ENCODE results near the gene ANO10. TPM values are rescaled to one million over a fixed set of nuclear protein-coding genes. Genes with fewer than 3 reads are reported as not detected.

Gene ANO10
- total RNA-seq, 1 donor from 2014 or later: 32.0 TPM

GRCh38 chr3:43445820-43446219, 176.0 kb downstream of the ANO10 start:
- no peak for TF ChIP-seq CTCF (conservative IDR thresholded peaks at IDR 0.05)
- peaks cover under 1% of the 10 kb centered on the region for H3K9me3 Mint-ChIP-seq
- no peak for DNase-seq (ENCODE audit: low read depth, low spot score)
- H3K4me1 Mint-ChIP-seq: no peaks in the 10 kb centered on the region
- no peaks in the 10 kb centered on the region for H3K27me3 Mint-ChIP-seq (ENCODE audit: low read depth)
- no peak overlapping the region for H3K27ac Mint-ChIP-seq (ENCODE audit: unreplicated experiment)
- no peak overlapping the region for H3K4me3 Mint-ChIP-seq
- no peaks in the 10 kb centered on the region for H3K36me3 Mint-ChIP-seq (ENCODE audit: low read depth)

DNA sequence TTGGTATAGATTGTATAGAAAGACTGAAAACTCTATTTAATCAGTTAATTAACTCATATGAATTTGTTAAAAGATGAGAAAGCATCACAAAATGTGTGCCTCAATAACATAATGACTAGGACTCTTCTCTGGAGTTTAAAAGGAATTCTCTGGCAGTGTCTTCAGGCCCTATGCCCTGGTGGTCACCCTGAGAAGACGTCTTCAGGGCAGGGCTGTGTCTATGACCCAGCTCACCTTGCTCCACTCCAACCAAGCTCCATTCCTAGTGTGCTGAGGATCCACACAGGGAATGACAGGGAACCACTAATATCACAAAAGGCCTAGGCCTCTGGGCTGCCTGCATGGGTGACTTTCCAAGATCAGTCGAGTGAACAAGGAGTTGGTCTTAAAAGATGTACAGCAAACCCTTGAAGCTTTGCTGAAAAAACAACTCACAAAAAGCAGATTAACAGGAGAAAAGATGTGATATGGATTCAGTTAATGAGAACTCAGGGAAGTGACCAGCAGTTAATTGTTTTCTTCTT, 178.9 kb downstream of the ANO10 start:
- H3K27me3 Mint-ChIP-seq (ENCODE audit: low read depth): no peaks in the 10 kb centered on the region
- TF ChIP-seq CTCF (conservative IDR thresholded peaks at IDR 0.05): no peak
- peaks cover 17% of the 10 kb centered on the region for H3K9me3 Mint-ChIP-seq
- no peak overlapping the region for H3K27ac Mint-ChIP-seq (ENCODE audit: unreplicated experiment)
- peaks cover 18% of the 10 kb centered on the region for H3K36me3 Mint-ChIP-seq (ENCODE audit: low read depth)
- no peak for DNase-seq (ENCODE audit: low read depth, low spot score)
- no peak overlapping the region for H3K4me3 Mint-ChIP-seq
- H3K4me1 Mint-ChIP-seq: no peaks in the 10 kb centered on the region

DNA sequence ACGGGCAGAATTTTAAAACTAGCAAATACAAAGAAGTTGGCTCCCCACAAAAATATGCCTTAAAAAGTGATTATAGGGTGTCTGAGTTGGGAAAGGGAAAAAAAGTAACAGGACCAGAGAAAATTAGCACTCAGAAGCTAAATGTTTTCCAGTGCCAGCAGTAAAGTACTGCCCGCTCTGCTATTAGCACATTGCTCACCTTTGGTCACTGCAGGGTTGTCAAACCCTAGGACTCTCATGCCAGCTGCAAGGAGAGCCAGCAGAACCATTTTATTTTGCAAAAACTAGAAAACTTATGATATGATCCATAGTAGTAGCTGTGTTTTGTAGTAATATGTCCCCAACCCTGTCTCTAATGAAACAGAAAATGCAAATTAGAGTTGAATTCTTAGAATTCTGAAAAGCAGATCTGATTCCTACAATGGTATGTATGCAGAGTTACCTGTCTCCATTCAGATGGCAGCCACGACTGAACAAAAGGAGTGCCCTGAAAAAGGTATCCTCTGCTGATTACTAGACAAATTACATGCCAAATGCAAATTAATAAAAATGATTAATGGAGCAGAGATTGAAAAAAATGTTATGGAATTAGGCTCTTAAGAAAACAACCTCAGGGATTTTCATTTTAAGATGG, 185.2 kb downstream of the ANO10 start:
- Mint-ChIP-seq H3K4me3 (no peak overlapping the region), H3K4me1 (peaks cover 3% of the 10 kb centered on the region), H3K27ac (ENCODE audit: unreplicated experiment) (no peak overlapping the region), H3K9me3 (peaks cover 17% of the 10 kb centered on the region), H3K27me3 (ENCODE audit: low read depth) (no peaks in the 10 kb centered on the region), H3K36me3 (ENCODE audit: low read depth) (peaks cover 23% of the 10 kb centered on the region)
- no peak for DNase-seq (ENCODE audit: low read depth, low spot score)
- no peak for TF ChIP-seq CTCF (conservative IDR thresholded peaks at IDR 0.05)

GRCh38 chr3:43435706-43436105, 186.1 kb downstream of the ANO10 start:
- no peak for DNase-seq (ENCODE audit: low read depth, low spot score)
- H3K9me3 Mint-ChIP-seq: peaks cover 15% of the 10 kb centered on the region
- no peaks in the 10 kb centered on the region for H3K27me3 Mint-ChIP-seq (ENCODE audit: low read depth)
- H3K4me1 Mint-ChIP-seq: peaks cover 3% of the 10 kb centered on the region
- no peak overlapping the region for H3K27ac Mint-ChIP-seq (ENCODE audit: unreplicated experiment)
- no peak for TF ChIP-seq CTCF (conservative IDR thresholded peaks at IDR 0.05)
- H3K36me3 Mint-ChIP-seq (ENCODE audit: low read depth): peaks cover 26% of the 10 kb centered on the region
- no peak overlapping the region for H3K4me3 Mint-ChIP-seq

- Mint-ChIP-seq H3K36me3 (ENCODE audit: low read depth) (peaks cover 16% of the 10 kb centered on the region), H3K4me1 (peaks cover 3% of the 10 kb centered on the region), H3K9me3 (peaks cover 7% of the 10 kb centered on the region), H3K4me3 (no peak overlapping the region), H3K27me3 (ENCODE audit: low read depth) (no peaks in the 10 kb centered on the region), H3K27ac (ENCODE audit: unreplicated experiment) (no peak overlapping the region)
- no peak for DNase-seq (ENCODE audit: low read depth, low spot score)
- TF ChIP-seq CTCF (conservative IDR thresholded peaks at IDR 0.05): no peak
Observed at GRCh38 chr3:43434431-43434830, 187.4 kb downstream of the ANO10 start.
